ENCODE results near the gene SORCS2.

GRCh38 chr4:7660176-7661039, 468.1 kb downstream of the SORCS2 start:
- TF ChIP-seq CTCF (IDR thresholded peaks at IDR 0.05; ENCODE audit: low read length) = no peak
- no peak for TF ChIP-seq EZH2 (IDR thresholded peaks at IDR 0.05; ENCODE audit: borderline replicate concordance, low read length)

Data from OCI-LY1 (cell line).